Activated naive CD4-positive, alpha-beta T cell treated with anti-CD3 and anti-CD28 coated beads, Interleukin-2, amount 50 U/mL, for 72 hours (primary cell): ENCODE measurements around the gene SPRYD3. TPM values are rescaled to one million over a fixed set of nuclear protein-coding genes. Genes with fewer than 3 reads are reported as not detected.
"Not testable (repeated sequence)": the region's sequence is repeated elsewhere in the genome, so short reads cannot be mapped to it uniquely, and the experiment has no call there.

Experiments used
- ATAC-seq, 2 donors: fragments of 150-1000 bp; cut with Tn5 transposase; 2 replicates each; pipeline ENCODE4 v1.10.0; 2021; ENCODE audit warnings: mild to moderate bottlenecking in 2 of 2, moderate library complexity in 2 of 2
- DNase-seq, 2 donors: peaks; one replicate each; pipeline ENCODE4 v3.0.0; 2021 to 2022; ENCODE audit warnings: low spot score in 2 of 2
- H3K27ac Mint-ChIP-seq, 2 donors: one replicate each; pipeline ENCODE4 v1.8.0; 2022; ENCODE audit warnings: mild to moderate bottlenecking in 2 of 2, mixed read lengths in 2 of 2
- H3K36me3 Mint-ChIP-seq, 2 donors: one replicate each; pipeline ENCODE4 v1.8.0; 2022; ENCODE audit warnings: mixed read lengths in 2 of 2
- H3K9me3 Mint-ChIP-seq, 2 donors: one replicate each; pipeline ENCODE4 v1.8.0; 2022; ENCODE audit warnings: mixed read lengths in 2 of 2
- total RNA-seq, 2 donors: library from RNA; stranded (reverse); gene quantifications; one replicate each; pipeline ENCODE4 v1.2.3, GENCODE V29; 2022

The SPRYD3 gene
- total RNA-seq, 2 donors from 2014 or later: 19.2 to 22.2 TPM

- no peak overlapping the region for H3K27ac Mint-ChIP-seq
- no peaks in the 10 kb centered on the region for H3K9me3 Mint-ChIP-seq
- ATAC-seq: no peak
- DNase-seq: no peak
- no peaks in the 10 kb centered on the region for H3K36me3 Mint-ChIP-seq
Observed at GRCh38 chr12:53105712-53106439, 26.7 kb upstream of the SPRYD3 start.

DNA sequence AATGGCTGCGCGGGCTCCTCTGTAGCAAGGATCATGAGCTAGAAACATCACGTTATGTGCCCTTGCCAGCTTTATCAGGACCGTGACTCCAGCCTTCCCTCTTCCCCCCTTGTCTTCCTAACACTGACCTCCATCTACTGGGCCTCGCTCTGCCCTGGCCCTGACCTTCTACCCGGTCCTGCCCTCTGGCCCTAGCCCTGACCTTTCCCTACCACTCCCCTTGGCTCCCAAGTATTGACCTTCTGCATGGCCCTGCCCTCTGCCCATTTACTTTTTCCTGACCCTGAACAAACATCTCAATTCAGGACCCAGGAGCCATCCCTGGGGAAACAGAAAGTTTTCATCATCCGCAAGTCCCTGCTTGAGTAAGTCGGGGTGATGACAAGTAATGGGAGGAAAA, 26.1 kb upstream of the SPRYD3 start:
- H3K27ac Mint-ChIP-seq: peak overlapping the region in 1 of 2 donors; percentile 25
- no peak for ATAC-seq
- H3K9me3 Mint-ChIP-seq: no peaks in the 10 kb centered on the region
- no peaks in the 10 kb centered on the region for H3K36me3 Mint-ChIP-seq
- DNase-seq: no peak

GRCh38 chr12:53103860-53104305, 24.7 kb upstream of the SPRYD3 start:
- ATAC-seq (peak in 1 of 2 donors; percentile 14), DNase-seq (no peak)
- no peak overlapping the region for H3K27ac Mint-ChIP-seq
- H3K36me3 Mint-ChIP-seq: no peaks in the 10 kb centered on the region
- H3K9me3 Mint-ChIP-seq: no peaks in the 10 kb centered on the region

DNA sequence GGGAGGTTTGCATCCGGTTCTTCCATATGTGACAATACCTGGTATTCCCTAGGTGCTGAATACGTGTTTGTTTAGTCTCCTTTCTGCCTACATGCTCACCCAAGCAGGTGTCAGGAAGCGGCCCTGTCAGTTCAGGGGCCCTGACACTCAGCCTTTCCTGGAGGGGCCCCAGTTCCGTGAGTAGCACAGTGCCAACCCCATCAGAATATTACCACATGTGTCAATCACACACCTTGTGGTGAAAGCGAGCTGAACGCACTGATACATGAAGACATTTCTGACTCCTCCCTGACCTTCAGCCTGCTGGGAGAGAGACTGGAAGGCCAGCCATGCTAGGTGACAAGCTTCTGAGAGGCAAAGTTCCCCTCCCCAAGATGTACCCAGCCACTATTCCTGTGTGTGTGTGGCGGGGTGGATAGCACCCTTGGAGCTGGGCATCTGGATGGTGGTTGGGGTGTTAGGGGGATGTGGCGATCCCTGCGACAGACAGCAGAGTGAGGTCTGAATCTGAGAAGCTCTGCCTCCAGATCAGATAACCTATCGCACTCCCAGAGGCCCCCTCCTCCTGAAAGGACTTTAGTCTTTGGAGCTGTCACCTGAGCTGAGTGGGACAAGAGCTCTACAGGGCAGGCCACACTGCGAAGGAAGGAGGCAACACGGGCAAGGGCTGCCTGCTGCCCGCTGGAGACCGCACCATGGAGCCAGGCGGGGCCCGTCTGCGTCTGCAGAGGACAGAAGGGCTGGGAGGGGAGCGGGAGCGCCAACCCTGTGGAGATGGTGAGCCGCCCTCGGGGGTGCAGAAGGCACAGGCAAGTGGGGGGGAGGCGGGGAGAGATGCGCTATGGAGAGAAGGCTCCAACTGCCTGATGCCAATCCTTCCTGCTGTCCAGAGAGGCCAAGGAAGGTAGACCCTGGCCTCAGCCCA, 24.0 kb upstream of the SPRYD3 start, which contains the start of gene SOAT2:
SOAT2 (plus strand) TSS at position 604 of the 925 bp plus-strand sequence; CDS start at position 696, 92 bp downstream.
- DNase-seq: no peak

GRCh38 chr12:53101931-53102781, 23.0 kb upstream of the SPRYD3 start:
- DNase-seq (no peak), ATAC-seq (no peak)
- no peak overlapping the region for H3K27ac Mint-ChIP-seq
- no peaks in the 10 kb centered on the region for H3K9me3 Mint-ChIP-seq
- H3K36me3 Mint-ChIP-seq: no peaks in the 10 kb centered on the region

More for the DNA sequence above, 24.0 kb upstream of the SPRYD3 start, which contains the start of gene SOAT2:
- Mint-ChIP-seq H3K9me3 (no peaks in the 10 kb centered on the region), H3K27ac (peak within 1 kb of the TSS; percentile 4 to 16), H3K36me3 (no peaks in the 10 kb centered on the region)
- peak; percentile 55 to 68 for ATAC-seq

- no peak for ATAC-seq
- no peak overlapping the region for H3K27ac Mint-ChIP-seq
Observed at GRCh38 chr12:53101266-53101665, 22.1 kb upstream of the SPRYD3 start.

GRCh38 chr12:53100466-53101151, 21.4 kb upstream of the SPRYD3 start:
- H3K36me3 Mint-ChIP-seq: no peaks in the 10 kb centered on the region
- H3K27ac Mint-ChIP-seq: no peak overlapping the region

More at GRCh38 chr12:53101266-53101665, 22.1 kb upstream of the SPRYD3 start:
- no peaks in the 10 kb centered on the region for H3K9me3 Mint-ChIP-seq
- no peak for DNase-seq
- no peaks in the 10 kb centered on the region for H3K36me3 Mint-ChIP-seq

DNA sequence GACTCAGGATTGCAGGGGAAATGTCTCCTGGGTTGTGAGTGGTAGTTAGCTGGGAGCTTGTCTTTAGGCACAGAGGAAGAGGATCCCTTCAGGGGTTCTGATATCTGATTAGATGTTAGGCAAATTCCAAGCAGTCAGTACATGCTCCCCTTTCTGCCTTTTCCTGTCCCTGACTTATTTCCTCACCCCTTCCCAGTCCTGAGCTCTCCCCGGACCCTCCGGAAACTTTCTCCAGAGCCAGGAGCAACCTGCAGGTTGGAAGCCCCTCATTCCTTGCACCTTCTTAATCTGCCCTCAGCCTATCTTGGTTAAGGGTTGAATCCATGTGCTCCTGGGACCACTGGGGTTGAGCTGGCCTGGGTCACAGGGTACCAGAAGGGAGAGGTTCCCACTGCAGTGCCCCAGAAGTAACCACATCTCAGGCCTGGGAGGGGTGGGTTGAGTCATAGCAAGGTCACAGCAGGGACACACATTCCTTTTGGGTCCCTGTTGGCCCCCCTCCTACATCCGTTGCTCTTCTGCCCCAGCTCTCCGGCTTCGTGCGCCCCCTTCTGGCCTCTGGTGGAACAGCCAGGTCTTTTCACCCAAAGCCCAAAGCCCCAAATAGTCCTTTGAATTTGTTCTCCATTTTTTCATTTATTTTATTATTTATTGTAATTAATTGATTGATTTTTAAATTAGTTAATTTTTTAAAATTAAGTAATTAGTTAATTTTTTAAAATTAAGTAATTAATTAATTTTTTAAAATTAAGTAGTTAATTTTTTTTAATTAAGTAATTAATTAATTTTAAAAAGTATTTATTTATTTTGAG, 20.1 kb upstream of the SPRYD3 start:
- DNase-seq (peak; percentile 84 to 93), ATAC-seq (peak; percentile 68 to 71)
- H3K27ac Mint-ChIP-seq: peak overlapping the region; percentile 58 to 62
- H3K9me3 Mint-ChIP-seq: no peaks in the 10 kb centered on the region
- no peaks in the 10 kb centered on the region for H3K36me3 Mint-ChIP-seq

More at GRCh38 chr12:53100466-53101151, 21.4 kb upstream of the SPRYD3 start:
- H3K9me3 Mint-ChIP-seq: no peaks in the 10 kb centered on the region
- ATAC-seq (no peak), DNase-seq (no peak)

DNA sequence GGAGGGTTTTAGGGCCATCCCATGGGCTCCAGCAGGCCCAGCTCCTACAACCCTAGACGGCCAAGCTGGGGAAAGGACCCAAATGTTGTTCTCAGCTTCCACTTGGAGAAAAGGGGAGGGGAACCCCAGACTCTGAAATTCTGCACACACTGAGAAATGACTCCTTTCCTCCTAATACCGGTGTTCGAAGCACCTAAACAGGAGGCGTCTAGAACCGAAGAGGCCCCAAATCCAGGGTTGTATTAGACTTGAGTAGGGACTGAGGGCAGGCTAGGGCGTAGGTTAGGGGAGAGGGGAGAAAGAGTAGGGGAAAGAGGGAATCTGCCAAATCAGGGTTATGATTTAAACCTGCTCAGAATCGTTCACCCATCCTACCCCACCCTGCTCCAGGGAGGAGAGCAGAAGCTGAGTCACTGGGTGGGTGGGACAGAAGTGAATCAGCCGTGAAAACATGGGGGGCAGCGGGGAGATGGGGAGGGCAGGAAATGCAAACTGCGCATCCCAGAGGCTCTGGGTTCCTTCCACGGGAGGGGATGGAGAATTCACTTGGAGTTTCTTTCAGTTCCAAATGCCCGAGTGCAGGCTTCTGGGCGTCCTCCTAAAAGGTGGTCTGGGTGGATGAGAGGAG, 19.3 kb upstream of the SPRYD3 start:
- DNase-seq (no peak), ATAC-seq (peak; percentile 29 to 34)
- Mint-ChIP-seq H3K9me3 (no peaks in the 10 kb centered on the region), H3K27ac (peak overlapping the region; percentile 57 to 62), H3K36me3 (no peaks in the 10 kb centered on the region)

- ATAC-seq (peak; percentile 82), DNase-seq (peak; percentile 67 to 76)
- no peaks in the 10 kb centered on the region for H3K36me3 Mint-ChIP-seq
- no peaks in the 10 kb centered on the region for H3K9me3 Mint-ChIP-seq
- peak within 1 kb of the TSS; percentile 57 to 62 for H3K27ac Mint-ChIP-seq
Observed at GRCh38 chr12:53097564-53098353, 18.6 kb upstream of the SPRYD3 start, which contains the start of gene IGFBP6. Gene IGFBP6, plus strand, starts transcription at chr12:53097667. Its CDS starts 51 bp downstream, at chr12:53097718.

DNA sequence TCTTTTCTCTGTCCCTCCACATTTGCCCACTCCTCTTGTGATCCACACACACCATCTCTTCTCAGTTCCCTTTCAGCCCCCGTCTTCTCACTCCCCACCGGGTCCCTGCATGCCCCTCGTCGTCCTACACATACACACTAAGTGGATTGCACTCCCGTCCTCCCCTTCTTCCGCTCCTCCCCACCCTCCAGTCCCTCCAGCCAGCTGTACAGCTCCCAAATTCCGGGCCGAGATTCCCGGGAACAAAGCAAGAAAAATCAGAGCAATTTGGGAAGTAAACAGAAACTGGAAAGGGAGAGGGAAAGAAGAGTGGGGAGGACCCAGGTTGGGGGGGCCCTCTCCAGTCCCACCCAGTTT, 18.0 kb upstream of the SPRYD3 start:
- DNase-seq (no peak), ATAC-seq (no peak)
- no peak overlapping the region for H3K27ac Mint-ChIP-seq
- H3K36me3 Mint-ChIP-seq: no peaks in the 10 kb centered on the region
- no peaks in the 10 kb centered on the region for H3K9me3 Mint-ChIP-seq

- Mint-ChIP-seq H3K9me3 (no peaks in the 10 kb centered on the region), H3K27ac (no peak overlapping the region), H3K36me3 (no peaks in the 10 kb centered on the region)
- ATAC-seq: no peak
- DNase-seq: no peak
Observed at GRCh38 chr12:53096759-53097158, 17.6 kb upstream of the SPRYD3 start.

DNA sequence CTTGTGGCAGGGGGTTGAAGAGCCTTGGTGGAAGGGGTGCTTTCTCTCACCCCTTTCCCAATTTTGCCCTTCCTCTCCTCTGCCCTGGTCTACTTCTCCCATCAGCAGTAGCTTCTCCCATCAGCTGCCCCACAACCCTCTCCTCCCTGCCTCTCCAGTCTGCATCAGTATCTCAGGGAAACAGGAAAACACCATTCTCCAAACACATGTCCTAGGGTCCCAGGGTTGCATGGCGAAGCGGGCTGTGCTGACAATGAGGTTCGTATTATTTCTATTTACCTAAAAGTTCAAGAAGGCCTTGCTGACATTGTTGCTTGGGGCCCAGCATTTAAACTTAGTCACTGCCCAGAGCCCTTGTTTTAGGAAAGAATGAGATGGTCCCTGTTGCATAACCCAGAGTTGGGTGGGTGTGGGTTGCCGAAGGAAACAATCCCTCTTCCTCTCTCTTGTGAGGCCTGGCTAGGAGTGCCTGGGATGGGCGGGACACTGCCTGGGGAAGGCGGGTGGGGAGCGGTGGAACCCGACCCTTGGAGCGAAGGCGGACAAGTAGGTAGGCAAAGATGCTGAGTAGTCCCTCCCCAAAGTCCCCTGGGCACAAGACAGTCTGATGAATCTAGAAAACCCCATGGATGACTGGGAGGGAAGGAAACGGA, 17.0 kb upstream of the SPRYD3 start:
- H3K27ac Mint-ChIP-seq: no peak overlapping the region

DNA sequence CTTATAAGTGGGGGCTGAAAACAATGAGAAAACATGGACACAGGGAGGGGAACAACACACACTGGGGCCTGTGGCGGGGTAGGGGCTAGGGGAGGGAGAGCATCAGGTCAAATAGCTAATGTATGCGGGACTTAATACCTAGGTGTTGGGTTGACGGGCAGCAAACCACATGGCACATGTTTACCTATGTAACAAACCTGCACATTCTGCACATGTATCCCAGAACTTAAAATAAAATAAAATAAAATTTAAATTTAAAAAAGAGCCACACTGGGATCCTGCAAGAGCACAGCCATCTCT, 16.4 kb upstream of the SPRYD3 start:
- not testable (repeated sequence) for ATAC-seq, H3K27ac Mint-ChIP-seq, H3K36me3 Mint-ChIP-seq, DNase-seq, H3K9me3 Mint-ChIP-seq

More for the DNA sequence above, 17.0 kb upstream of the SPRYD3 start:
- Mint-ChIP-seq H3K36me3 (no peaks in the 10 kb centered on the region), H3K9me3 (no peaks in the 10 kb centered on the region)
- ATAC-seq: no peak
- DNase-seq: no peak
